Esophagus mucosa (tissue), 1 donor: ENCODE results near the gene ZDHHC3. TPM values are rescaled to one million over a fixed set of nuclear protein-coding genes. Genes with fewer than 3 reads are reported as not detected.

Experiments used
- ATAC-seq: fragments of 200-7000 bp; cut with Tn5 transposase; one replicate; pipeline ENCODE4 v1.9.1; 2020
- total RNA-seq: library from RNA; stranded (reverse); gene quantifications from one replicate; pipeline ENCODE4 v1.2.4, GENCODE V29; 2023
- donor health status: DM: yes; HTN: yes; CAD: no.

ZDHHC3 gene, protein sequence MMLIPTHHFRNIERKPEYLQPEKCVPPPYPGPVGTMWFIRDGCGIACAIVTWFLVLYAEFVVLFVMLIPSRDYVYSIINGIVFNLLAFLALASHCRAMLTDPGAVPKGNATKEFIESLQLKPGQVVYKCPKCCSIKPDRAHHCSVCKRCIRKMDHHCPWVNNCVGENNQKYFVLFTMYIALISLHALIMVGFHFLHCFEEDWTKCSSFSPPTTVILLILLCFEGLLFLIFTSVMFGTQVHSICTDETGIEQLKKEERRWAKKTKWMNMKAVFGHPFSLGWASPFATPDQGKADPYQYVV
- 72.3 TPM for total RNA-seq

DNA sequence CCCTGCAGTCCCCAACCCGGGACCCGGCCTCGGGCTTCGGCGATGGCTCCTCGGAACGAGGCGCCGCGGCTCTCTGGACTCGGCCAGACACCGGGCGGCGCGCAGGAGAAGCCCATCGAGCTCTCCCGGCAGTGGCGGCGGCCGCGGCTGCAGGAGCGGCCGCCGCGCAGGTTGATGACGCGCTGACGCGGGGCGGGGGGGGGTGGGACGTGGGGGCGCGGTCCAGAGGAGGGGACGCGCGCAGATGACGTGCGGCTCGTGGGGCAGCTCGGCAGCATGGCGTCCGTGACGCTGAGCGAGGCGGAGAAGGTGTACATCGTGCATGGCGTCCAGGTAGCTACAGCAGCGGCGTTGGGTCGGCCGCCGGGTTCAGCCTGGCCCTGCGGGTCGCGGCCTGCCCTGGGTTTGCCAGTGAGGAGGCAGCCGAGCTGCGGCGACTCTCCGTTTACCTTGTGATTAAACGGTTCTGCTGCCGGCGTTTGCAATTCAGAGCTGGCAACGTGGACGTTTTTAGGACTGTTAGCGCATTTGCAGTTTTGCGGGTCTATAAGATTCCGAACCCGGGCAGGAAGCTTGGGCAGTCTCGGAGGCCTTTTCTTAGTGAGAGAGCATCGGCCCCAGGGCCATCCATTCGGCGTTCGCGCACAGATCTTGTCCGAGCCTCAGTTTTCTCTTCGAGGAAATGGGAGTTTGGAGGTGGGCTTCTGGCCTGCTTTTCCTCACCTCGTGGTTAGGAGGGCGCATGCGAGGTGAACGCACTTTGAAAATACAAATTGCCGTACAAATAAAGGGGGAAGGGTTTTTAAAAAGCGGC lies at the start of gene ZDHHC3, which contains the start of gene EXOSC7:
ZDHHC3 (minus strand) TSS at position 173 of the 814 bp plus-strand sequence. CDS start 16,738 bp downstream, outside the sequence.
EXOSC7 (plus strand) TSS at position 243 of the 814 bp plus-strand sequence; CDS start at position 277, 34 bp downstream.
- ATAC-seq: peak; percentile 93

DNA sequence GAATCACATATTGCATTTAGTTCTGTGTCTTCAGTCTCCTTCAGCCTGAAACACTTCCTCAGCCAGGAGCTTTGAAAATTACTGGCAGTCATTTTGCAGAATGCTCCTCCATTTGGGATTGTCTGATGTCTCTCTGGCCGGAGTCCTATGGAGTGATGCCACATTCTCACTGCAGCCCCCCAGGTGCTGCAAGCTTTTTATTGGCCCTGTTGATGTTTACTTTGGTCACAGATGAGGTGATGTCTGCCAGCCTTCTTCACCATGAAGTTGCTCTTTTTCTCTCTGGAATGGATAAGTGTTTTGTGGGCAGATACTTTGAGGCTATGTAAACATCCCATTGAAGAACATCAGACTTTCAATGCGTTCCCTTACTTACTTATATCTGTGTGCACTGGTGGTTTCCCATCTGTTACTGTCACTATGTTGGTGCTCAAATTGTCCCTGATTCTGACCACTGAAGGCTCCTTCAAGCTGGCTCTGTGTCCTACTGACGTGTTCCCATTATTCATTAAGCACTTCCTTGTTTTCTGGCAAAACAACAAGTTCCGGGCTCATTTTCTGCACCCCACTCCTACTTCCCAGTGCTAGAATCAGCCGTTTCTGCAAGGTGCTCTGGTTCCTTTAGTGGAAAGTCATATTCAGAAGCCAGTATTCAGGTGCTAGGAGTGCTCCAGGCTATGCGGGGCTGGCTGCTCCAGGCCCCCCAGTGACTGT lies 48.7 kb upstream of the ZDHHC3 start:
- ATAC-seq: no peak

GRCh38 chr3:45023675-45024074 lies 47.7 kb upstream of the ZDHHC3 start:
- ATAC-seq: no peak

- ATAC-seq: no peak
These were observed 45.7 kb upstream of the ZDHHC3 start for GRCh38 chr3:45021524-45022297.

DNA sequence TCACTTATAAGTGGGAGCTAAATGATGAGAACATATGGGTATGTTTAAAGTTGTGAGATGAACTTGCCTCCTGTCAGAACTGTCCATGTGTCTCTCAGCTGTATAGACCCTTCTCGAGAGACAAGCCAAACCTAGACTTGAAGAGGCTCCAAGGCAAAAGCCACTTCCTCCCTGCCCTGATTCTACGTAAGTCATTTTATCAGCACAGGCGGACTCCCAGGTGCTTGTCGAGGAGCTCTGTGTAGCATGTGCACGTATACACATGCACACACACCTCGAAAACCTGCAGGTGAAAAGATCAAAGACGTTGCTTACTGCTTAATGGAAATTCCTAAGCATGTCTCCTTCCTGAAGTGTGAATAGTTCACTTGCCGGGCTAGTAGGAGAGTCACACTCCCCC lies 44.6 kb upstream of the ZDHHC3 start:
- no peak for ATAC-seq

- no peak for ATAC-seq
These were observed 41.8 kb upstream of the ZDHHC3 start for GRCh38 chr3:45017821-45018220.

DNA sequence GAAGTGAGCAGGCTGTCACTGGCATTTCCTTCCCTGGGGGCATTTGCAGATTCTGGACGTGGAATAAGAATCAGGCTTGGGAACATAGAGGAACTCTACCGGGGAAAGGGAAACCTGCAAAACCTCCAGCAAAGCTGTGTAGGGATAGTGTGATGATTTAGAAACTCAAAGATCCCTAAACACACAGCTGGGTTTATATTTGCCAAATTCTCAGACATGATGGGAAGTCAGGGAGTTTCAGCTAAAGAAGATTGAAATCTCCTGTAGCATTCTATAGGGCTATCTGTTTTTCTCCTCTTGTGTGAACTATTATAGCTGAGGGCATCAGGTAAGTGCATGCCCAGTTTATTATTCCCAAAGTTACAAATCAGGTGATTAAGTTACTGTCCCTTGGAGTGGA lies 40.9 kb upstream of the ZDHHC3 start:
- ATAC-seq: no peak

DNA sequence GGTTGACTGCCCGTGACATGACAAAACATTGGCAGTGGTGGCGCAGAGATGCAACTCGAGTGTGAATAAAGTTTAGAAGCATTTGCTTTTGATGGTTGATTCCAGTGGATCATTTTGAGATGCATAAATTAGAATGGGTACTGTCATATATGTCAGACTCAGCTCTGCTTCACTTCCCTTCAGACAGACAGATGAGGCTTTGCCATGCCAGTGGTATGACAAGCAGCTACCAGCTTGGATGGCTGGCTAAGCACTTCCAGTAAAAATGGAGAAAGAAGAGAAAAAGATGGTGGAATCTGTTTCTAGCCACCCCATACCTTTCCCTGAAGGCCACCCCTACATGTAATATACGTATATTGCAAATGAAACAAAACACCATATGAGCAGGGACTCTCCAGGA lies 36.6 kb upstream of the ZDHHC3 start:
- no peak for ATAC-seq

DNA sequence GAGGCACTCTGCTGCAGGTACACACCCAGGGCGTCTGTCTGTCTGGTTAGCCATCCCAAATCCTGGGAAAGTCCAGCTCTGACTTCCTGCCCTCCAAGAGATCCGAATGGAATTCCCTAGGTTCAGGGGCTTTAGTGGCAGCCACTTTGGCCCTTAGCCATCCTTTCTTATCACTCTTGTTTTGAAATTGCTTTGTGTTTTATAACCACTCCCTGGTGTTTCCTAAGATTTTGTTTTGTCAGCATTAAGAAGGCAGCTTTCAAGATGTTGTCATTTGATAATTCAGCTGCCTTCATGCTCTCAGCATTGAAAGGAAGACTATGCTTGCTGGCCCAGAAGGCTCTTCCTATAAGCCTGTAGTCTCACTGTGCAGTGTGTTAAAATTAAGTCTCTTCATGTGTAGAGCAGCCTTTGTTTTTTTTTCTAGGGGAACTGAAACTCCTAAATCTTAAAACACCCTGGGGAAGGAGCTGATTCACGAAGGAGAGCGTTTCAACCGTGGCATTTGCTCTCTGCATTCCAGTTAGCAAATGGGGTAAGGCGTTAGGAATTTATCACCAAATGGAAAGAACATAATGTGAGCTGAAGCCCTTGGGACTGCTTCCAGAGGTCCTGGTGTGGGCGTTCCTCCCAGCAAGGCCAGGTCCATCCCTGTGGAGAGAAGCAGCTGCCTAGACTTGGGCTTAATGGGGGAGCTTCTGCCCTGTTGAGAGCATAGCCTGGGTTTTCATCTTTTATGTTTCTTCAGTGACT lies 36.0 kb upstream of the ZDHHC3 start:
- ATAC-seq: no peak

DNA sequence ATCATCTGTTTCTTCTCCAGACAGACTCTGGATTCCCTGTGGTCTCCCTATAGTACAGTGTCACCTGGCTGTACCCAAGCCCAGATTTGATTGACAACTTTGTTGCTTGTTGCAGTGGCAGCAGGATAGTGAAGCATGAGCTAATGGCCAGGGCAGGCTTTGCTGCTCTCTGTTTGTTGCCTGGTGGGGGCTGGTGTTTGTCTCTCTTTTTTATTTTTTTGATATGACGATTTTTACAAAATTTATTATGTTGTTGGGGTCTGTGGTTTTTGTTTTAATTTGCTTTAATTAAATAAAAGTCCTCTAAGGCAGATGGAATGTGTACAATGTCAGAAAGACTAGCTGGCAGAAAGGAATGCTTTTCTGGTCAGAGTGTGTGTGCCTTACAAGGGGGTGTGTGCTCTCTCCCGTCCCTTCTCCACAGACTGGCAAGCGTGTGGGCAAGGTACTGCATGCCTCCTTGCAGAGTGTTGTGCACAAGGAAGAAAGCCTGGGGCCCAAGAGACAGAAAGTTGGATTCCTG lies 34.9 kb upstream of the ZDHHC3 start:
- ATAC-seq: no peak

DNA sequence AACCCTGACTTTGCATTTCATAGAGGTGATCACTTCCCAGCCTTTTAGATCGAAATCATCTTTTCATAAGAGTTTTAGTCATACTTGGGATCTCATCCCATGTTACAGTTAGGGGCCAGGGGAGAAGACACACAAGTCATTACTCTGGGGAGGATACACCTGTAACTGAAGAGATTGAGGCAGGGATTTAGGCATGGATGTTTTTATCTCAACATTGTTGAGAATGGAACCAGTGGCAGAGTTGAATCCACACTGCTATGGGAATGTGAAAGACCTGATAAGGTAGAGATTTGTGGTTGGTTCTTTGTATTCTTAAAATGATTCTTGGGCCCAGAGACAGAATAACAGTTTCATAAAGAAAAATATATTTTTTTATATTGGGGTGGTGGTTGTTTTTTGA lies 33.9 kb upstream of the ZDHHC3 start:
- ATAC-seq: no peak

- ATAC-seq: peak; percentile 72
These were observed 32.1 kb upstream of the ZDHHC3 start for GRCh38 chr3:45008117-45008516.

DNA sequence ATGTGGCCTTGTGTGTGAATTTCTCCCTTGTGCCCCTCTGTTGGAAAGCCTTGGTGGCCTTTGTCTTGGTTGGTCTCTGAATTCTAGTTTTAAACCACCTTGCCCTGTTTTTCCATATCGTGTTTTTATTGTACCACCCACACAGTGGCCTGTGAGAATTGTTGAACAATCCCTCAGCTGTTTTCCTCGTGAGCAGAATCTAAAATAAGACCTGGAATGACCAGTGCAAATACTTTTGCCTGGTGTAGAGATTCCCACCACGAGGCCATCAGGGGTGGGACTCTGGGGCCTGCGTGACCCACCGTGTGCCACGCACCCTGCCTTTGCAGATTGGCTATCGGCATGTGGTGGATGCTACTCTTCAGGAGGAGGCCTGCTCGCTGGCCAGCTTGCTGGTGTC lies 31.1 kb upstream of the ZDHHC3 start:
- no peak for ATAC-seq

GRCh38 chr3:45003859-45004258 lies 27.9 kb upstream of the ZDHHC3 start:
- ATAC-seq: no peak

DNA sequence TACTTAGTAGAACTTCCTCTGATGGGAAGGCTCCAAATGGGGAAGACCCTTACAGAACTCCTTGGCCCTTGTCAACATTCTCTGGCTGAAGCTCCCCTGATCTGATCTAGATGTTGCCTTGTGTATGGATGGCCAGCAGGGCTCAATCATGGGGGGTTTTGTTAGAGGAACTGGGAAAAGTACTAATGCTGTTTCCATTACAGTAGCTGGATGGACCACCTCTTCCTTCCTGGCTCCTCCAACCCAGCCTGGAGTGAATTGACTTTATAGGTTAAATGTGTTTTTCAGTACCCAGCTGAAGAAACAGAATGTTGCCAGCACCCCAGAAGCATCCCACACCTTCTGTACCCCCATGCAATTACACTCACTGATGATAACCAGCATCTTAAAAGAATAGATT lies 27.4 kb upstream of the ZDHHC3 start:
- ATAC-seq: no peak

DNA sequence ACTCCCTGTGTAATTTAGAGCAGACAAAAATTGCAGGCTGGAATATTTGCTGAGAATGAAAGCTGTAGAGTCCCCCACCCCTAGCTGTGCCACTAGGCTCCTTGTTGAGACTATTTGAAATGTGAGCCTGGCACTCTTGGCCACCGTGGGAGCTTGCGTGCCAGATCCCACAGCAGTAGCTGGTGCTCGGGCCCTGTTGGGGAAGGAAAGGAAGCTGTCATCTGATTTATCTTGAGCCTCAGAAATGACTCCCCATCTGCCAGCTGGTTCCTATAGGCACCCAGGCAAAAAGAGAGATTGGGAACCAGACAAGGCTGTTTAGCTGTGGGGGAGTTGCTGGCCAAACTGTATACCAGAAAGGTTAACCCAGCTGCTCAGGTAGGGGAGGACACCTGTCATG lies 26.7 kb upstream of the ZDHHC3 start:
- ATAC-seq: no peak

- no peak for ATAC-seq
These were observed 26.2 kb upstream of the ZDHHC3 start for GRCh38 chr3:45002139-45002660.

GRCh38 chr3:45001738-45002137 lies 25.8 kb upstream of the ZDHHC3 start:
- no peak for ATAC-seq

- no peak for ATAC-seq
These were observed 24.8 kb upstream of the ZDHHC3 start for GRCh38 chr3:45000823-45001222.

GRCh38 chr3:44999782-45000181 lies 23.8 kb upstream of the ZDHHC3 start:
- no peak for ATAC-seq

GRCh38 chr3:44996556-44996969 lies 20.6 kb upstream of the ZDHHC3 start:
- ATAC-seq: no peak
